Measurements from ENCODE around the gene PPIF. TPM values are rescaled to one million over a fixed set of nuclear protein-coding genes. Genes with fewer than 3 reads are reported as not detected.

The PPIF gene
- total RNA-seq, 2 donors from 2014 or later = 63.0 to 87.6 TPM

- peaks cover 72% of the 10 kb centered on the region for H3K36me3 ChIP-seq
- H3K27me3 ChIP-seq = no peaks in the 10 kb centered on the region
- TF ChIP-seq CTCF (IDR thresholded peaks at IDR 0.05) = no peak
- H3K4me1 ChIP-seq = peaks cover 0 to 10% of the 10 kb centered on the region in 2 donors
- H3K9me3 ChIP-seq = no peaks in the 10 kb centered on the region
- DNase-seq (ENCODE audit: low spot score) = no peak
- H3K4me3 ChIP-seq = no peak overlapping the region
- no peak overlapping the region for H3K27ac ChIP-seq
Observed at GRCh38 chr10:79354141-79354540, 6.9 kb downstream of the PPIF start.

DNA sequence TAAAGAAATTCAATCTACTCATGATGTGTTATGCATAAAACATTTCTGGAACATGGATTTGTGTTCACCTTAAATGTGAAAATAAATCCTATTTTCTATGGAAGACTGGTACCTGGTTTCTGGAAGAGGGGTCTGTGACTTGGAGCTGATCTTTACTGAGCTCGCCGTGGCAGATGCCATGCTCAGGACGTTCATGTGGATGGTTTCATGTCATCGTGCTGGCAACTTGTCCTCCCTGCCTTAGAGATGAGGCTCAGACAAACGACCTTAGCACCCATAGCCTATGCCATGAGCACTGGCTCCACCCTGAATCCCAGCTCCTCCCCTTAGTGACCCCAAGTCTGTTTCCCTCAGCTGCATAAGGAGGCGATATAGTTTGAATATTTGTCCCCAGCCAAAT lies 7.3 kb downstream of the PPIF start:
- H3K27ac ChIP-seq = no peak overlapping the region
- no peak for TF ChIP-seq CTCF (IDR thresholded peaks at IDR 0.05)
- no peaks in the 10 kb centered on the region for H3K9me3 ChIP-seq
- H3K4me3 ChIP-seq = no peak overlapping the region
- peaks cover 0 to 5% of the 10 kb centered on the region in 2 donors for H3K4me1 ChIP-seq
- no peaks in the 10 kb centered on the region for H3K27me3 ChIP-seq
- no peak for DNase-seq (ENCODE audit: low spot score)
- peaks cover 67% of the 10 kb centered on the region for H3K36me3 ChIP-seq

DNA sequence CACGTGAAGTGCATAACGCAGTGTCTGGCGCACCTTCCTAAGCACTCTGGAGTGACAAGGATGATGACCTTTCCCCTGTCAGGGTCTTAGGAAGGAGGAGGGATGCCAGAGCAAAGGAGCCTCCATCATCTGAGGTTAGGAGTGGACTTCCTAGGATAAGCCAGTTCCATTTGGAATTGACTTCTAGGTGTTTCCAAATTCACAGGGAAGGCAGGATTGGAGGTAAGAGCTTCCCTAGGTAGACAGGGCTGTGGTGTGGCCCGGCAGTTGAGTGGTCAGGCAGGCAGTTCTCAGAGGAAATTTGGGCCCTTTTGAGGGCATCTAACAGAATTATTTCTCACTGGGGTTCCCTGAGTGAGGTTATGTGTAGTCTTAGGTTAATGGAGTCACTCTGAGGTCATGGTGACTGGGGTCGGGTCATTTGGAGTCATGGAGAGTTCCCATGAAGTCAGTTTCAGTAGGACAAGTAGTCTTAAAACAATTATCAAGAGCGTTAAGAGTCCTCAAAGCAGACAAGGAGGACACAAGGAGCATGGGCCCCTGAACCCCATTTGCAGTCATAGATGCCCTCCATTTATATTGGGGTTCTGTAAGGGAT lies 8.2 kb downstream of the PPIF start:
- Histone ChIP-seq H3K4me3 (no peak overlapping the region), H3K27me3 (no peaks in the 10 kb centered on the region), H3K4me1 (no peaks in the 10 kb centered on the region), H3K27ac (no peak overlapping the region), H3K9me3 (no peaks in the 10 kb centered on the region), H3K36me3 (peaks cover 58% of the 10 kb centered on the region)
- DNase-seq (ENCODE audit: low spot score) = no peak
- TF ChIP-seq CTCF (IDR thresholded peaks at IDR 0.05) = no peak

DNA sequence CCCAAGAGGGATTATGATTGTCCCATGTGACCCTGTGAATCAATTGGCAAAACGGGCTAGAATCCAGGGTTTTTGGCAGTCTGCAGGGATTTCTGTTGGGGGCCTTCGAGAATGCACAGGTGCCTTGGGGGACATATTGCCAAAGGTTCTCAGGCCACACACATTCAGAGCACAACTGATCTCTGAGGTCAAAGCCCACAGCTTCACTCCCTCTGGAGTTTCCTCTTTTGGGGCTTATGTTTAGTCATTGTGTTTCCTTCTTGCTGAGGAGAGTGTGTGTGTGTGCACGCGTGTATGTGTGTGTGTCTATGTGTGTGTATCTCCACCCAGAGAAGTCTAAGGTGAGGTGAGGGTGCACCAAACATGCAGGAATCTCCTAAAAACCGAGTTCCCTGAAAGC lies 8.8 kb downstream of the PPIF start:
- Histone ChIP-seq H3K36me3 (peaks cover 53% of the 10 kb centered on the region), H3K27ac (no peak overlapping the region)

DNA sequence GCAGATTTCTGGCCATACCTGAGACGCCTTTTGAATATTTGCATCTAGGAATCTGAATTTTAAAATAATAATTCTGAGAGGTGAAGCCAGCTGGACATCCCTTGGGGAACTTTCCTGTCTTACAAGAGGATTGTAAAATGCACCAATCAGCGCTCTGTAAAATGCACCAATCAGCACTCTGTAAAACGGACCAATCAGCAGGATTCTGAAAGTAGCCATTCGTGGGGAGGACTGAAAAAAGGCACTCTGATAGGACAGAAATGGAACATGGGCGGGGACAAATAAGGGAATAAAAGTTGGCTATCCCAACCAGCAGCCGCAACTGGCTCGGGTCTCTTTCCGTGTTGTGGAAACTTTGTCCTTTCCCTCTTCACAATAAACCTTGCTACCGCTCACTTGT lies 9.9 kb downstream of the PPIF start:
- no peak overlapping the region for H3K4me3 ChIP-seq
- DNase-seq (ENCODE audit: low spot score) = no peak
- no peak for TF ChIP-seq CTCF (IDR thresholded peaks at IDR 0.05)
- H3K27me3 ChIP-seq = no peaks in the 10 kb centered on the region
- H3K4me1 ChIP-seq = no peaks in the 10 kb centered on the region
- H3K27ac ChIP-seq = no peak overlapping the region
- no peaks in the 10 kb centered on the region for H3K9me3 ChIP-seq
- peaks cover 42% of the 10 kb centered on the region for H3K36me3 ChIP-seq

More for the DNA sequence above, 8.8 kb downstream of the PPIF start:
- no peak for TF ChIP-seq CTCF (IDR thresholded peaks at IDR 0.05)
- Histone ChIP-seq H3K4me1 (no peaks in the 10 kb centered on the region), H3K27me3 (no peaks in the 10 kb centered on the region), H3K9me3 (no peaks in the 10 kb centered on the region), H3K4me3 (no peak overlapping the region)
- DNase-seq (ENCODE audit: low spot score) = no peak

DNA sequence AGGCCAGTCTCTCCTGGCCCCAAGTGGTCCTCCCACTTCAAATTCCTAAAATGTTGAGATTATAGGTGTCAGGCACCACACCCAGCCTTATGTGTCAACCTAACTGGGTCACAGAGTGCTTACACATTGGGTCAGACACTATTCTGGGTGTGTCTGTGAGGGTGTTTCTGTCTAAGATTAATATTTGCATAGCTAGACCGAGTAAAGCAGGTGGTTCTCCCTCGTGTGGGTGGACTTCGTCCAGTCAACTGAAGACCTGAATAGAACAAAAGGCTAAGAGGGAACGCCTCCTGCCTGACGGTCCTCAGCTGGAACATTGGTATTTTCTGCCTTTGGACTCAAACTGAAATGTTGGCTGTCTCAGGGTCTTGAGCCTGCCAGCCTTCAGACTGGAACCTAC lies 11.5 kb downstream of the PPIF start:
- H3K4me1 ChIP-seq = no peaks in the 10 kb centered on the region
- no peaks in the 10 kb centered on the region for H3K27me3 ChIP-seq
- TF ChIP-seq CTCF (IDR thresholded peaks at IDR 0.05) = no peak
- no peak overlapping the region for H3K27ac ChIP-seq
- H3K4me3 ChIP-seq = no peak overlapping the region
- no peaks in the 10 kb centered on the region for H3K9me3 ChIP-seq
- peaks cover 25% of the 10 kb centered on the region for H3K36me3 ChIP-seq
- no peak for DNase-seq (ENCODE audit: low spot score)
